ENCODE results near the gene MIPEP.

GRCh38 chr13:23786607-23787006 lies 102.6 kb downstream of the MIPEP start:
- TF ChIP-seq CTCF (conservative IDR thresholded peaks at IDR 0.05; ENCODE audit: low read depth, low read length) = no peak
- no peak for TF ChIP-seq EZH2 (IDR thresholded peaks at IDR 0.05; ENCODE audit: borderline replicate concordance, low read depth, low read length, poor library complexity, severe bottlenecking)
